Astrocyte (in vitro differentiated cells and primary cell): ENCODE data around the gene NMRK1. TPM values are rescaled to one million over a fixed set of nuclear protein-coding genes. Genes with fewer than 3 reads are reported as not detected.

Experiments used
- DNase-seq: peaks from one replicate; pipeline ENCODE4 v3.0.0-alpha.2; 2010; ENCODE audit warnings: low read depth
- FAIRE-seq: peaks from 2 replicates; lab custom pipeline; 2011; peaks lifted over from hg19 to GRCh38; lab: Jason Lieb, UNC
- H2AFZ ChIP-seq: 2 replicates; pipeline ENCODE4 v1.6.0; 2012; ENCODE audit warnings: low read depth, low read length, inconsistent platforms
- H3K27ac ChIP-seq: 2 replicates; pipeline ENCODE4 v1.5.1; 2011; ENCODE audit warnings: low read depth, low read length, inconsistent platforms
- H3K27me3 ChIP-seq: 2 replicates; pipeline ENCODE4 v1.6.0; 2011; ENCODE audit warnings: low read length, inconsistent platforms; ENCODE audit not compliant: insufficient read depth
- H3K36me3 ChIP-seq: 2 replicates; pipeline ENCODE4 v1.5.1; 2011; ENCODE audit warnings: low read length, inconsistent platforms; ENCODE audit not compliant: insufficient read depth
- H3K4me1 ChIP-seq: 2 replicates; pipeline ENCODE4 v1.5.1; 2011; ENCODE audit warnings: low read length, inconsistent platforms; ENCODE audit not compliant: insufficient read depth
- H3K4me2 ChIP-seq: 2 replicates; pipeline ENCODE4 v1.6.0; 2012; ENCODE audit warnings: low read length, inconsistent platforms
- H3K4me3 ChIP-seq: 2 replicates; pipeline ENCODE4 v1.5.1; 2011; ENCODE audit warnings: low read depth, mild to moderate bottlenecking, low read length, inconsistent platforms; ENCODE audit not compliant: insufficient read depth
- H3K79me2 ChIP-seq: 2 replicates; pipeline ENCODE4 v1.6.0; 2012; ENCODE audit warnings: mild to moderate bottlenecking, low read length, inconsistent platforms; ENCODE audit not compliant: insufficient read depth
- H3K9ac ChIP-seq: 2 replicates; pipeline ENCODE4 v1.6.0; 2012; ENCODE audit warnings: mild to moderate bottlenecking, low read length, inconsistent platforms
- H3K9me3 ChIP-seq: 2 replicates; pipeline ENCODE4 v1.5.1; 2012; ENCODE audit warnings: low read depth, mild to moderate bottlenecking, low read length, inconsistent platforms; ENCODE audit not compliant: insufficient read depth
- H4K20me1 ChIP-seq: 2 replicates; pipeline ENCODE4 v1.6.0; 2012; ENCODE audit warnings: low read length, inconsistent platforms; ENCODE audit not compliant: insufficient read depth
- H3K27ac Mint-ChIP-seq: one replicate; pipeline ENCODE4 v1.8.0; 2021; ENCODE audit warnings: mild to moderate bottlenecking, mixed read lengths; ENCODE audit not compliant: unreplicated experiment
- H3K27me3 Mint-ChIP-seq: one replicate; pipeline ENCODE4 v1.8.0; 2021; ENCODE audit warnings: low read depth, mixed read lengths; ENCODE audit not compliant: unreplicated experiment
- H3K36me3 Mint-ChIP-seq: one replicate; pipeline ENCODE4 v1.8.0; 2021; ENCODE audit warnings: low read depth, mixed read lengths; ENCODE audit not compliant: unreplicated experiment
- H3K4me1 Mint-ChIP-seq: one replicate; pipeline ENCODE4 v1.8.0; 2021; ENCODE audit warnings: low read depth, mixed read lengths; ENCODE audit not compliant: unreplicated experiment
- H3K4me3 Mint-ChIP-seq: one replicate; pipeline ENCODE4 v1.8.0; 2021; ENCODE audit warnings: mild to moderate bottlenecking, moderate library complexity, mixed read lengths; ENCODE audit not compliant: unreplicated experiment
- H3K9me3 Mint-ChIP-seq: one replicate; pipeline ENCODE4 v1.8.0; 2021; ENCODE audit warnings: mild to moderate bottlenecking, mixed read lengths; ENCODE audit not compliant: unreplicated experiment
- CTCF ChIP-seq: IDR thresholded peaks from 2 replicates; pipeline ENCODE4 v1.5.1; 2011; ENCODE audit warnings: low read depth, mild to moderate bottlenecking, inconsistent platforms, low read length, moderate library complexity; ENCODE audit not compliant: insufficient read depth
- EZH2 ChIP-seq: IDR thresholded peaks from 2 replicates; pipeline ENCODE4 v1.6.1; 2012; ENCODE audit warnings: mild to moderate bottlenecking, low read length, inconsistent platforms; ENCODE audit not compliant: insufficient read depth
- total RNA-seq: library from RNA; stranded (reverse); gene quantifications from 2 replicates; pipeline ENCODE4 v1.2.1, GENCODE V29; 2021

Gene NMRK1
- total RNA-seq, 1 donor from 2014 or later: 15.2 TPM

- Mint-ChIP-seq H3K4me1 (peaks cover 21% of the 10 kb centered on the region), H3K27ac (peak overlapping the region; percentile 90), H3K27me3 (no peaks in the 10 kb centered on the region), H3K4me3 (peak overlapping the region; percentile 97), H3K9me3 (no peaks in the 10 kb centered on the region), H3K36me3 (peaks cover 2% of the 10 kb centered on the region)
- Histone ChIP-seq H3K27me3 (no peaks in the 10 kb centered on the region), H3K36me3 (no peaks in the 10 kb centered on the region), H3K4me2 (peak overlapping the region; percentile 88), H3K27ac (peak overlapping the region; percentile 71), H3K4me3 (peak overlapping the region; percentile 91), H3K9ac (peak overlapping the region; percentile 89), H4K20me1 (peaks cover 10% of the 10 kb centered on the region), H3K4me1 (peaks cover 13% of the 10 kb centered on the region), H3K9me3 (no peaks in the 10 kb centered on the region), H2AFZ (peak overlapping the region; percentile 91), H3K79me2 (peaks cover 35% of the 10 kb centered on the region)
- peak; percentile 46 for DNase-seq
- TF ChIP-seq EZH2 (no peak), CTCF (no peak)
- FAIRE-seq: no peak
Observed at GRCh38 chr9:75087289-75087823, 599 bp downstream of the NMRK1 start.

DNA sequence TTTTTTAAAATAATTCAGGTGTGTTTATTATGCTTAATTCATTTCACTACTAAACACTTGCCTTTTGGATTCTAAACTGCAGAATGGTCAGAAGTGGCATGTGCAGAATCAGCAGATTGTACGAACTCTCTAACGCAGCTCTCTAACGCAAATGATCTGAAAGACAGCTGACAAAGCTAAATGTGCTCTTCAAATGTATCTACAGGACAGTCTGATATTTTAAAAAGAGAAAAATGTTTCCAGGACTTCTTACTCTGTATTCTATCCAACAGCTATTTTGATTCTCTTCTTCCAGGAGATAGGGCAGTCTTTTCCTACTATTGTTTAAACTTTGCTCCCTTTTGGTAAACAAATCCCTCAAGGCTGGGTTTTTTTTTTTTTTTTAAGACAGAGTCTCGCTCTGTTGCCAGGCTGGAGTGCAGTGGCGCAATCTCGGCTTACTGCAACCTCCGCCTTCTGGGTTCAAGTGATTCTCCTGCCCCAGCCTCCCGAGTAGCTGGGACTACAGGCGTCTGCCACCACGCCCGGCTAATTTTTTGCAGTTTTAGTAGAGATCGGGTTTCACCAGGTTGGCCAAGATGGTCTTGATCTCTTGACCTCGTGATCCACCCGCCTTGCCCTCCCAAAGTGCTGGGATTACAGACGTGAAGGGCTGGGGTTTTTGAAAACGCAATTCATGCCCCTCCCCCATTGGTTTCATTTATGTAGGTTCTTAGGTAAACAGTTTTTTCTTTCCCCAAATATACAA is 1.2 kb downstream of the NMRK1 start:
- Mint-ChIP-seq H3K4me3 (peak overlapping the region; percentile 97), H3K36me3 (peaks cover 2% of the 10 kb centered on the region), H3K9me3 (no peaks in the 10 kb centered on the region), H3K27me3 (no peaks in the 10 kb centered on the region), H3K27ac (peak overlapping the region; percentile 90), H3K4me1 (peaks cover 21% of the 10 kb centered on the region)
- no peaks in the 10 kb centered on the region for H3K27me3 ChIP-seq
- H3K4me3 ChIP-seq: peak overlapping the region; percentile 91
- peaks cover 29% of the 10 kb centered on the region for H3K79me2 ChIP-seq
- H2AFZ ChIP-seq: peak overlapping the region; percentile 91
- TF ChIP-seq CTCF (no peak), EZH2 (no peak)
- peak overlapping the region; percentile 89 for H3K9ac ChIP-seq
- peaks cover 10% of the 10 kb centered on the region for H4K20me1 ChIP-seq
- FAIRE-seq: no peak
- peaks cover 13% of the 10 kb centered on the region for H3K4me1 ChIP-seq
- H3K36me3 ChIP-seq: no peaks in the 10 kb centered on the region
- peak overlapping the region; percentile 88 for H3K4me2 ChIP-seq
- no peak for DNase-seq
- no peaks in the 10 kb centered on the region for H3K9me3 ChIP-seq
- no peak overlapping the region for H3K27ac ChIP-seq

GRCh38 chr9:75085640-75086039 is 2.3 kb downstream of the NMRK1 start:
- no peak overlapping the region for H3K4me3 Mint-ChIP-seq
- no peaks in the 10 kb centered on the region for H3K27me3 Mint-ChIP-seq
- H3K36me3 ChIP-seq: no peaks in the 10 kb centered on the region
- peaks cover 18% of the 10 kb centered on the region for H3K79me2 ChIP-seq
- FAIRE-seq (no peak), DNase-seq (no peak)
- peaks cover 2% of the 10 kb centered on the region for H3K36me3 Mint-ChIP-seq
- H3K4me1 ChIP-seq: peaks cover 13% of the 10 kb centered on the region
- H3K27ac Mint-ChIP-seq: no peak overlapping the region
- no peaks in the 10 kb centered on the region for H3K9me3 Mint-ChIP-seq
- no peak for TF ChIP-seq CTCF
- TF ChIP-seq EZH2: no peak
- H3K4me3 ChIP-seq: no peak overlapping the region
- peaks cover 8% of the 10 kb centered on the region for H4K20me1 ChIP-seq
- no peak overlapping the region for H3K27ac ChIP-seq
- no peaks in the 10 kb centered on the region for H3K27me3 ChIP-seq
- H3K4me2 ChIP-seq: no peak overlapping the region
- H3K4me1 Mint-ChIP-seq: peaks cover 14% of the 10 kb centered on the region
- no peaks in the 10 kb centered on the region for H3K9me3 ChIP-seq
- no peak overlapping the region for H2AFZ ChIP-seq
- H3K9ac ChIP-seq: no peak overlapping the region
